ENCODE data around the gene REPS2. TPM values are rescaled to one million over a fixed set of nuclear protein-coding genes. Genes with fewer than 3 reads are reported as not detected.

Gene REPS2
- polyA plus RNA-seq, 2 donors = 0.51 to 1.3 TPM

GRCh38 chrX:17012465-17012864 lies 66.0 kb downstream of the REPS2 start:
- Histone ChIP-seq H3K9me3 (ENCODE audit: control insufficient read depth in 2 of 2, insufficient read depth in 1 of 2, low read depth in 1 of 2, low read length in 1 of 2) (no peaks in the 10 kb centered on the region), H3K4me1 (ENCODE audit: control insufficient read depth in 2 of 2, insufficient read depth in 2 of 2, low read length in 1 of 2) (no peaks in the 10 kb centered on the region), H3K36me3 (ENCODE audit: control insufficient read depth in 2 of 2, insufficient read depth in 2 of 2, low read length in 1 of 2) (no peaks in the 10 kb centered on the region), H3K4me3 (ENCODE audit: low read depth in 1 of 2, low read length in 2 of 2) (no peak overlapping the region), H3K27me3 (ENCODE audit: control insufficient read depth in 1 of 2, insufficient read depth in 2 of 2, low read length in 2 of 2) (no peaks in the 10 kb centered on the region), H3K27ac (ENCODE audit: low read depth in 2 of 2, low read length in 1 of 2) (no peak overlapping the region)
- 57 to 74% methylated on average over 2 of the region's 2 CpGs for WGBS, 2 donors

- 56 to 84% methylated on average over 3 of the region's 3 CpGs for WGBS, 2 donors
- Histone ChIP-seq H3K27ac (ENCODE audit: low read depth in 2 of 2, low read length in 1 of 2) (no peak overlapping the region), H3K4me1 (ENCODE audit: control insufficient read depth in 2 of 2, insufficient read depth in 2 of 2, low read length in 1 of 2) (no peaks in the 10 kb centered on the region), H3K9me3 (ENCODE audit: control insufficient read depth in 2 of 2, insufficient read depth in 1 of 2, low read depth in 1 of 2, low read length in 1 of 2) (no peaks in the 10 kb centered on the region), H3K27me3 (ENCODE audit: control insufficient read depth in 1 of 2, insufficient read depth in 2 of 2, low read length in 2 of 2) (no peaks in the 10 kb centered on the region), H3K36me3 (ENCODE audit: control insufficient read depth in 2 of 2, insufficient read depth in 2 of 2, low read length in 1 of 2) (no peaks in the 10 kb centered on the region), H3K4me3 (ENCODE audit: low read depth in 1 of 2, low read length in 2 of 2) (no peak overlapping the region)
Observed at GRCh38 chrX:17014216-17014615, 67.8 kb downstream of the REPS2 start.

GRCh38 chrX:17017134-17017533 lies 70.7 kb downstream of the REPS2 start:
- H3K9me3 ChIP-seq (ENCODE audit: control insufficient read depth in 2 of 2, insufficient read depth in 1 of 2, low read depth in 1 of 2, low read length in 1 of 2) = no peaks in the 10 kb centered on the region
- H3K27ac ChIP-seq (ENCODE audit: low read depth in 2 of 2, low read length in 1 of 2) = no peak overlapping the region
- H3K27me3 ChIP-seq (ENCODE audit: control insufficient read depth in 1 of 2, insufficient read depth in 2 of 2, low read length in 2 of 2) = no peaks in the 10 kb centered on the region
- no peak overlapping the region for H3K4me3 ChIP-seq (ENCODE audit: low read depth in 1 of 2, low read length in 2 of 2)
- H3K36me3 ChIP-seq (ENCODE audit: control insufficient read depth in 2 of 2, insufficient read depth in 2 of 2, low read length in 1 of 2) = no peaks in the 10 kb centered on the region
- H3K4me1 ChIP-seq (ENCODE audit: control insufficient read depth in 2 of 2, insufficient read depth in 2 of 2, low read length in 1 of 2) = no peaks in the 10 kb centered on the region
- 66 to 85% methylated on average over 4 of the region's 4 CpGs for WGBS, 2 donors

GRCh38 chrX:17020356-17020755 lies 73.9 kb downstream of the REPS2 start:
- Histone ChIP-seq H3K36me3 (ENCODE audit: control insufficient read depth in 2 of 2, insufficient read depth in 2 of 2, low read length in 1 of 2) (no peaks in the 10 kb centered on the region), H3K4me3 (ENCODE audit: low read depth in 1 of 2, low read length in 2 of 2) (no peak overlapping the region), H3K4me1 (ENCODE audit: control insufficient read depth in 2 of 2, insufficient read depth in 2 of 2, low read length in 1 of 2) (no peaks in the 10 kb centered on the region), H3K27me3 (ENCODE audit: control insufficient read depth in 1 of 2, insufficient read depth in 2 of 2, low read length in 2 of 2) (no peaks in the 10 kb centered on the region), H3K27ac (ENCODE audit: low read depth in 2 of 2, low read length in 1 of 2) (peak overlapping the region in 1 of 2 donors; percentile 15), H3K9me3 (ENCODE audit: control insufficient read depth in 2 of 2, insufficient read depth in 1 of 2, low read depth in 1 of 2, low read length in 1 of 2) (no peaks in the 10 kb centered on the region)
- 83 to 87% methylated on average over 2 of the region's 2 CpGs for WGBS, 2 donors

GRCh38 chrX:17020851-17021821 lies 74.7 kb downstream of the REPS2 start:
- Histone ChIP-seq H3K4me1 (ENCODE audit: control insufficient read depth in 2 of 2, insufficient read depth in 2 of 2, low read length in 1 of 2) (no peaks in the 10 kb centered on the region), H3K27me3 (ENCODE audit: control insufficient read depth in 1 of 2, insufficient read depth in 2 of 2, low read length in 2 of 2) (peaks cover 0 to 5% of the 10 kb centered on the region in 2 donors), H3K36me3 (ENCODE audit: control insufficient read depth in 2 of 2, insufficient read depth in 2 of 2, low read length in 1 of 2) (no peaks in the 10 kb centered on the region), H3K9me3 (ENCODE audit: control insufficient read depth in 2 of 2, insufficient read depth in 1 of 2, low read depth in 1 of 2, low read length in 1 of 2) (no peaks in the 10 kb centered on the region), H3K4me3 (ENCODE audit: low read depth in 1 of 2, low read length in 2 of 2) (no peak overlapping the region), H3K27ac (ENCODE audit: low read depth in 2 of 2, low read length in 1 of 2) (peak overlapping the region in 1 of 2 donors; percentile 15)
- WGBS, 2 donors = 75 to 81% methylated on average over 10 of the region's 10 CpGs

- 55 to 66% methylated on average over 10 of the region's 10 CpGs for WGBS, 2 donors
- no peak overlapping the region for H3K27ac ChIP-seq (ENCODE audit: low read depth in 2 of 2, low read length in 1 of 2)
Observed at GRCh38 chrX:17021851-17022604, 75.6 kb downstream of the REPS2 start.

GRCh38 chrX:17023661-17024060 lies 77.2 kb downstream of the REPS2 start:
- Histone ChIP-seq H3K4me1 (ENCODE audit: control insufficient read depth in 2 of 2, insufficient read depth in 2 of 2, low read length in 1 of 2) (no peaks in the 10 kb centered on the region), H3K9me3 (ENCODE audit: control insufficient read depth in 2 of 2, insufficient read depth in 1 of 2, low read depth in 1 of 2, low read length in 1 of 2) (no peaks in the 10 kb centered on the region), H3K27ac (ENCODE audit: low read depth in 2 of 2, low read length in 1 of 2) (no peak overlapping the region), H3K4me3 (ENCODE audit: low read depth in 1 of 2, low read length in 2 of 2) (no peak overlapping the region), H3K36me3 (ENCODE audit: control insufficient read depth in 2 of 2, insufficient read depth in 2 of 2, low read length in 1 of 2) (no peaks in the 10 kb centered on the region), H3K27me3 (ENCODE audit: control insufficient read depth in 1 of 2, insufficient read depth in 2 of 2, low read length in 2 of 2) (peaks cover 0 to 5% of the 10 kb centered on the region in 2 donors)
- WGBS, 2 donors = 67 to 85% methylated on average over 2 of the region's 2 CpGs

More at GRCh38 chrX:17021851-17022604, 75.6 kb downstream of the REPS2 start:
- Histone ChIP-seq H3K9me3 (ENCODE audit: control insufficient read depth in 2 of 2, insufficient read depth in 1 of 2, low read depth in 1 of 2, low read length in 1 of 2) (no peaks in the 10 kb centered on the region), H3K4me1 (ENCODE audit: control insufficient read depth in 2 of 2, insufficient read depth in 2 of 2, low read length in 1 of 2) (no peaks in the 10 kb centered on the region), H3K36me3 (ENCODE audit: control insufficient read depth in 2 of 2, insufficient read depth in 2 of 2, low read length in 1 of 2) (no peaks in the 10 kb centered on the region), H3K4me3 (ENCODE audit: low read depth in 1 of 2, low read length in 2 of 2) (no peak overlapping the region), H3K27me3 (ENCODE audit: control insufficient read depth in 1 of 2, insufficient read depth in 2 of 2, low read length in 2 of 2) (peaks cover 0 to 5% of the 10 kb centered on the region in 2 donors)

DNA sequence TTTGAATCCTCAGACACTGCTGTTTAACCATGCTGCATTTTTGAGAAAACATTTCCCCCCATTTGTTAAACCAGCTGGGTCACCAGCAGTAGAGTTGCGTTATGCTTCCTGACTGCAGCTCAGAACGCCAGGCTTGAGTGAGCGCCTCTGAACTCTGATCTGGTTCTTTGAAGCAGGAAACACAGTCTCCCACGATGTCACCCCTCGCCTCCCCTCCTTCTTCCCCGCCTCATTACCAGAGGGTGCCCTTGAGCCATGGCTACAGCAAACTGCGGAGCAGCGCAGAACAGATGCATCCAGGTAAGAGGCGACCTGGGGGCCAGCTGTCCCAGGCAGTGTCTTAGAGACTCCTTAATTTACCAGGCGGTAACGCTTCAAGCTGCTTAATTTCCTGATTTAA lies 78.4 kb downstream of the REPS2 start:
- H3K27me3 ChIP-seq (ENCODE audit: control insufficient read depth in 1 of 2, insufficient read depth in 2 of 2, low read length in 2 of 2) = peaks cover 0 to 5% of the 10 kb centered on the region in 2 donors
- 51 to 75% methylated on average over 11 of the region's 11 CpGs for WGBS, 2 donors
- H3K9me3 ChIP-seq (ENCODE audit: control insufficient read depth in 2 of 2, insufficient read depth in 1 of 2, low read depth in 1 of 2, low read length in 1 of 2) = no peaks in the 10 kb centered on the region
- H3K4me3 ChIP-seq (ENCODE audit: low read depth in 1 of 2, low read length in 2 of 2) = no peak overlapping the region
- H3K27ac ChIP-seq (ENCODE audit: low read depth in 2 of 2, low read length in 1 of 2) = no peak overlapping the region
- H3K4me1 ChIP-seq (ENCODE audit: control insufficient read depth in 2 of 2, insufficient read depth in 2 of 2, low read length in 1 of 2) = no peaks in the 10 kb centered on the region
- no peaks in the 10 kb centered on the region for H3K36me3 ChIP-seq (ENCODE audit: control insufficient read depth in 2 of 2, insufficient read depth in 2 of 2, low read length in 1 of 2)

DNA sequence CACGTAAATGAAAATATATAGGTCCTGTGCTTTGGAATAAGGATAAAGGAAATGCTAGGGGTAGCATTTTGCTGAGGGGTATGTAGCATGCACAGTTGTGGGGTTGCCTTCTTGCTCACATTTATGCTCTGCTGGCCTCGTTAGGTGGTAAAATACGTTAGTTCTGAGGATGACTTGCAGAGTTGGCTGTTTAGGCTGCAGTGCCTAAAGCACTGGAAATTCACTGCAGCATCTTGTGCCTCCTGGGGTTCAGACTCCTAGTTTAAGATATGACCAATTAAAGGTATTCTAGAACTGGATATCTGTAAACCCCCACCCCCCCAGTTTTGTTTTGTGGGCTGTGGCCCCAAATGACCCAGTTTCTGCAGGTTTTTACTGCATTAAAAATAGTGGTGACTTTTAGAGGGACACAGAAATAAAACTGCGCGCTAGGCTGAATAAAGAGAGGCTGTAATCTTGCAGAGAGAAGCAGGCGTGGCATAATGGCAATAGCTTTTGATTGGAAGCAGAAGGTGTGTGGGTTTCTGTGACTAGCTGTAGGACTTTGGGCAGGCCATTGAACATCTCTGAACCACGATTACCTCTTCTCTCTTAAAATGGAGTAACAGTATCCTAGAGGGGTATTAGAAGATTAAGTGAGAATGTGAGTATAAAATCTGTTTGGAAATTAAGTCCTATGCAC lies 79.3 kb downstream of the REPS2 start:
- peaks cover 0 to 6% of the 10 kb centered on the region in 2 donors for H3K27me3 ChIP-seq (ENCODE audit: control insufficient read depth in 1 of 2, insufficient read depth in 2 of 2, low read length in 2 of 2)
- no peaks in the 10 kb centered on the region for H3K36me3 ChIP-seq (ENCODE audit: control insufficient read depth in 2 of 2, insufficient read depth in 2 of 2, low read length in 1 of 2)
- 68 to 91% methylated on average over 7 of the region's 7 CpGs for WGBS, 2 donors
- no peaks in the 10 kb centered on the region for H3K9me3 ChIP-seq (ENCODE audit: control insufficient read depth in 2 of 2, insufficient read depth in 1 of 2, low read depth in 1 of 2, low read length in 1 of 2)
- no peak overlapping the region for H3K27ac ChIP-seq (ENCODE audit: low read depth in 2 of 2, low read length in 1 of 2)
- no peak overlapping the region for H3K4me3 ChIP-seq (ENCODE audit: low read depth in 1 of 2, low read length in 2 of 2)
- no peaks in the 10 kb centered on the region for H3K4me1 ChIP-seq (ENCODE audit: control insufficient read depth in 2 of 2, insufficient read depth in 2 of 2, low read length in 1 of 2)

Data from esophagus (tissue), 2 donors.